ENCODE results near the gene BTBD1. TPM values are rescaled to one million over a fixed set of nuclear protein-coding genes. Genes with fewer than 3 reads are reported as not detected.

BTBD1 gene
- total and polyA plus RNA-seq, 9 donors, result 24.3 to 85.5 (median 44.4) TPM

DNA sequence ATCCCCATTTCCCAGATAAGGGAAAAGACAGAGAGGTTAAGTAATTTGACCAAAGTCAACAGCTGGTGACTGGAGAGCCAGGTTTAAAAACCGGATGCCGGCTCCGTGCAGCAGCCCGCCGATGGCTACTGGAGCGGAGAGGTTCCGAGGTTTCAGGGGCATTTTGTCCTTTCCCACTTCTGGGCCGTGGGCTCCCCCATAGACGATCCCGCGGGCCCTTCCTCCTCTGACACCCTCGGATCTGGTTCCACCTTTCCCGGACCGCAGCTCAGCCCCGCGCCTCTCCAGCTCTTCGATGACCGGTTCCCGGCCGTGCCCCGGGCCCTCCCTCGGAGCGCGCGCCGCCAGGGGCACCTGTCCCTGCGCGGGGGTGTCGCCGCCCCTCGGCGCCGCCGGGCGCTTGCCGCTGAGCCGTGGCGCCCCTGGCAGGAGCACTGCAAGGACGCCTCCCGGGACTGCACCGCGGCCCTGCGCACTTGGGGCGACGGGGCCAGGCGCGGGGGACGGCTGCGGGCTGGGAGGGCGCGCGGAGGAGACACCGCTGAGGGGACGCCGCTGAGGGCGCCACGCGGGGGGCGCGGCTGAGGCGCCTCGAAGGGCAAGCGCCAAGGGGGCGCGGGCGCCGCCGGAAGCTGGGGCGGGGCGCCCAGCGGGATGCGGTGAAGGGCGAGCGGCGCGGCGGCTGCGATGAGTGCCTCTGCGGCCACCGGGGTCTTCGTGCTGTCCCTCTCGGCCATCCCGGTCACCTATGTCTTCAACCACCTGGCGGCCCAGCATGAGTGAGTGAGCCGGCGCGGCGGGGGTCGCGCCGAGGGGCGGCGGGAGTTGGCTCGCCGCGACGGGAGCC, 40.2 kb upstream of the BTBD1 start, which contains the start of gene TM6SF1:
TM6SF1 (plus strand) TSS at position 652 of the 847 bp plus-strand sequence; CDS start at position 688, 36 bp downstream.
- H3K9me3 ChIP-seq, result no peaks in the 10 kb centered on the region
- H3K4me1 ChIP-seq (ENCODE audit: insufficient read depth), result peaks cover 4% of the 10 kb centered on the region
- H3K27ac ChIP-seq, result no peak within 1 kb of the TSS
- intact Hi-C loops (cut with DNase I), result no loop called here
- peak in 1 of 5 donors; percentile 18 for DNase-seq
- H3K36me3 ChIP-seq, result no peaks in the 10 kb centered on the region
- 1% methylated on average over 47 to 97 of the region's 97 CpGs for WGBS, 3 donors
- H3K27me3 ChIP-seq, result no peaks in the 10 kb centered on the region
- H3K4me3 ChIP-seq, result peak within 1 kb of the TSS; percentile 22
- no peak for TF ChIP-seq EP300 (IDR thresholded peaks at IDR 0.05)
- TF ChIP-seq, protein P1, sequence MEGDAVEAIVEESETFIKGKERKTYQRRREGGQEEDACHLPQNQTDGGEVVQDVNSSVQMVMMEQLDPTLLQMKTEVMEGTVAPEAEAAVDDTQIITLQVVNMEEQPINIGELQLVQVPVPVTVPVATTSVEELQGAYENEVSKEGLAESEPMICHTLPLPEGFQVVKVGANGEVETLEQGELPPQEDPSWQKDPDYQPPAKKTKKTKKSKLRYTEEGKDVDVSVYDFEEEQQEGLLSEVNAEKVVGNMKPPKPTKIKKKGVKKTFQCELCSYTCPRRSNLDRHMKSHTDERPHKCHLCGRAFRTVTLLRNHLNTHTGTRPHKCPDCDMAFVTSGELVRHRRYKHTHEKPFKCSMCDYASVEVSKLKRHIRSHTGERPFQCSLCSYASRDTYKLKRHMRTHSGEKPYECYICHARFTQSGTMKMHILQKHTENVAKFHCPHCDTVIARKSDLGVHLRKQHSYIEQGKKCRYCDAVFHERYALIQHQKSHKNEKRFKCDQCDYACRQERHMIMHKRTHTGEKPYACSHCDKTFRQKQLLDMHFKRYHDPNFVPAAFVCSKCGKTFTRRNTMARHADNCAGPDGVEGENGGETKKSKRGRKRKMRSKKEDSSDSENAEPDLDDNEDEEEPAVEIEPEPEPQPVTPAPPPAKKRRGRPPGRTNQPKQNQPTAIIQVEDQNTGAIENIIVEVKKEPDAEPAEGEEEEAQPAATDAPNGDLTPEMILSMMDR (IDR thresholded peaks at IDR 0.05), result no peak
- TF ChIP-seq POLR2A (IDR thresholded peaks at IDR 0.05), result no peak

DNA sequence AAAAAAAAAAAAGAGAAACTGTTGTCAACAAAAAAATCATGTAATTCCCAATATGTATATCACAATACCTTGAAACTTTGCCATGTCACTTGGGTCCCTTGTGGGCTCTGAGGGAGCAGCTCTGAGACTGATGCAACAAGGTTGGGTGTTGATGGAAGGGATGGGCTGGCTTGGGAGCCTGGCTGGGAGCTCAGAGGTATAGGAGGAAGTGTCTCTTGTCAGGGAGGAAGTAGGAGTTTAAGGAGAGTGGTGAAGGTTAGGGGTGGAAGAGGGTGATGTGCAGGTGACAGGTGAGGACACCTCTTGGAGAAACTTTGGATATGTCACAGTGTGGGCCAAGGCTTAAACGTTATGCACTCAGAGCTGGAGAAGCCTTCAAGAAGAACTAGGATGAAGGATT, 38.4 kb upstream of the BTBD1 start:
- no peak for DNase-seq
- 62 to 76% (median 67%) methylated on average over 1 of the region's 1 CpG for whole genome bisulfite sequencing, 3 donors
- Histone ChIP-seq H3K4me1 (ENCODE audit: insufficient read depth) (peaks cover 4% of the 10 kb centered on the region), H3K36me3 (no peaks in the 10 kb centered on the region), H3K9me3 (no peaks in the 10 kb centered on the region), H3K27me3 (no peaks in the 10 kb centered on the region), H3K4me3 (no peak overlapping the region), H3K27ac (no peak overlapping the region)
- intact Hi-C loops (cut with DNase I), result no loop called here
- TF ChIP-seq, protein P1 (IDR thresholded peaks at IDR 0.05), result no peak
- no peak for TF ChIP-seq POLR2A (IDR thresholded peaks at IDR 0.05)
- TF ChIP-seq EP300 (IDR thresholded peaks at IDR 0.05), result no peak

DNA sequence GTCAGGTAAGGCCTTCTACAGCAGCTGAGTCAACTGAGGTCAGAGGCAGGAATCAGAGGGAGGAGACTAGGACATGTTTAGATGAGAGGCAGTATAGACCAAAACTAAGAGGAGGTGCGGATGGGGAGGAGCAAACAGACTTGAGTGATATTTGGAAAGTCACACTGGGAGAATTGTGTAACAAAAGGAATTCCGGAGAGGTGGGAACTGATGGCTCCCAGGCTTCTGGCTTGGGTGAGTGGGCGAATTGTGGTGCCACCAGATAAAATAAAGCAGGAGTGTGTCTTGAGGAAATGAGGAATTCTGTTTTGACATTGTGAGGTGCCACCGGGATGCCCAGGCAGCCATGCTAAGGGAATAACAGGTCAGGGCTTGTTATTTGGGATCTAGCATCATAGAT, 37.1 kb upstream of the BTBD1 start:
- no peaks in the 10 kb centered on the region for H3K36me3 ChIP-seq
- no peak for DNase-seq
- H3K9me3 ChIP-seq, result no peaks in the 10 kb centered on the region
- H3K4me3 ChIP-seq, result no peak overlapping the region
- 87 to 93% (median 91%) methylated on average over 4 of the region's 4 CpGs for WGBS, 3 donors
- no peaks in the 10 kb centered on the region for H3K27me3 ChIP-seq
- intact Hi-C loops (cut with DNase I), result no loop called here
- H3K4me1 ChIP-seq (ENCODE audit: insufficient read depth), result peaks cover 4% of the 10 kb centered on the region
- no peak for TF ChIP-seq EP300 (IDR thresholded peaks at IDR 0.05)
- TF ChIP-seq POLR2A (IDR thresholded peaks at IDR 0.05), result no peak
- TF ChIP-seq, protein P1 (IDR thresholded peaks at IDR 0.05), result no peak
- no peak overlapping the region for H3K27ac ChIP-seq

DNA sequence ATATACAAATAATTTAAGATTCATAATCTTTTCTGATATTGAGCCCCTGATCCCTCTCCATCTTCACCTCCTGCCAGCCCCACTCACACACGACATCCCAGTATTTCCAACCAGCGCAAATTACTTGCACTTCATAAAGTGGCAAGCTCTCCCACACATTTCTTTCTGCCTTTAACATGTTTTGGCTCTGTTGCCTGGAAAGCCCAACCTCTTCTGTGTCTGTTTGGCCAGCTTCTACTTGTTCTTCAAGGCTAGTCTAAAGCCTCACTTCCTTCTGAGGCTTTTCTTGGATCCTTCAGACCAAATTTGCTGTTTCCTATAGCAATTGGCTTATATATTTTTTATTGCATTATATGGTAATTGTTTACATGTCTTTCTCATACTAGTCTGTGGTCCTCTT, 35.3 kb upstream of the BTBD1 start:
- Histone ChIP-seq H3K27ac (no peak overlapping the region), H3K4me1 (ENCODE audit: insufficient read depth) (no peaks in the 10 kb centered on the region), H3K9me3 (no peaks in the 10 kb centered on the region), H3K4me3 (no peak overlapping the region), H3K36me3 (no peaks in the 10 kb centered on the region), H3K27me3 (no peaks in the 10 kb centered on the region)
- WGBS, 3 donors, result 5 to 9% (median 8%) methylated on average over 2 of the region's 2 CpGs
- DNase-seq, result no peak
- TF ChIP-seq EP300 (IDR thresholded peaks at IDR 0.05) (no peak), POLR2A (IDR thresholded peaks at IDR 0.05) (no peak)
- intact Hi-C loops (cut with DNase I), result no loop called here

DNA sequence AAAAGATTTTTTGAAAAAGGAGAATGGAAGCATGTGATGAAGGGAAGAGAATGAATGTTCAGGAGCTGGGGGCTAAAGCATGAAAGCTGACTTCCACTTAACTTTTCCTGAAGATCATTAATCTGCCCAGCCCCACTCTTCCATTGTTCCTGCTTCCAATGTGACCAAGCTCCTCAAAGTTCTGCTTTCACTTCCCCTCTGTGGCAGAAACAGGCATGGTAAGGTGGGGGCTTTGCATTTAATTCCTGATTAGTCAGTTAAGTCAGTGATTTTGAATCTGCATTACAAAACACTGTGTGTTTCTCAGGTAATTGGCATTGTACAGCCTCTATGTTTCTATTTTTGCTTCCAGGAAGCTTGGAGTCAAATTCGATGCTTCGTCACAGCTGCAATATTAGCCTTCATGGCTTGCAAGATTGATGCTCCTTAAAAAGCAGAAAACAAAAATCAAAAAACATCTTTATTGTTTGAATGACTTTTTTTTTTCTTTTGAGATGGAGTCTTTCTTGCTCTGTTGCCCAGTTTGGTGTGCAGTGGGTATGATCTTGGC, 33.1 kb upstream of the BTBD1 start:
- H3K4me1 ChIP-seq (ENCODE audit: insufficient read depth), result no peaks in the 10 kb centered on the region
- intact Hi-C loops (cut with DNase I), result no loop called here
- H3K36me3 ChIP-seq, result no peaks in the 10 kb centered on the region
- no peak for DNase-seq
- no peak overlapping the region for H3K4me3 ChIP-seq
- H3K27ac ChIP-seq, result no peak overlapping the region
- H3K27me3 ChIP-seq, result no peaks in the 10 kb centered on the region
- TF ChIP-seq POLR2A (IDR thresholded peaks at IDR 0.05) (no peak), EP300 (IDR thresholded peaks at IDR 0.05) (no peak)
- TF ChIP-seq, protein P1 (IDR thresholded peaks at IDR 0.05), result no peak
- no peaks in the 10 kb centered on the region for H3K9me3 ChIP-seq
- WGBS, 3 donors, result 46 to 52% (median 49%) methylated on average over 2 of the region's 2 CpGs
